NCI-H82 (cell line): ENCODE measurements around the gene ANKIB1.
"Not testable (repeated sequence)": the region's sequence is repeated elsewhere in the genome, so short reads cannot be mapped to it uniquely, and the experiment has no call there.

Source experiments
- DNase-seq: peaks from one replicate; lab custom pipeline; 2025; lab: John Stamatoyannopoulos, UW

The ANKIB1 gene, protein sequence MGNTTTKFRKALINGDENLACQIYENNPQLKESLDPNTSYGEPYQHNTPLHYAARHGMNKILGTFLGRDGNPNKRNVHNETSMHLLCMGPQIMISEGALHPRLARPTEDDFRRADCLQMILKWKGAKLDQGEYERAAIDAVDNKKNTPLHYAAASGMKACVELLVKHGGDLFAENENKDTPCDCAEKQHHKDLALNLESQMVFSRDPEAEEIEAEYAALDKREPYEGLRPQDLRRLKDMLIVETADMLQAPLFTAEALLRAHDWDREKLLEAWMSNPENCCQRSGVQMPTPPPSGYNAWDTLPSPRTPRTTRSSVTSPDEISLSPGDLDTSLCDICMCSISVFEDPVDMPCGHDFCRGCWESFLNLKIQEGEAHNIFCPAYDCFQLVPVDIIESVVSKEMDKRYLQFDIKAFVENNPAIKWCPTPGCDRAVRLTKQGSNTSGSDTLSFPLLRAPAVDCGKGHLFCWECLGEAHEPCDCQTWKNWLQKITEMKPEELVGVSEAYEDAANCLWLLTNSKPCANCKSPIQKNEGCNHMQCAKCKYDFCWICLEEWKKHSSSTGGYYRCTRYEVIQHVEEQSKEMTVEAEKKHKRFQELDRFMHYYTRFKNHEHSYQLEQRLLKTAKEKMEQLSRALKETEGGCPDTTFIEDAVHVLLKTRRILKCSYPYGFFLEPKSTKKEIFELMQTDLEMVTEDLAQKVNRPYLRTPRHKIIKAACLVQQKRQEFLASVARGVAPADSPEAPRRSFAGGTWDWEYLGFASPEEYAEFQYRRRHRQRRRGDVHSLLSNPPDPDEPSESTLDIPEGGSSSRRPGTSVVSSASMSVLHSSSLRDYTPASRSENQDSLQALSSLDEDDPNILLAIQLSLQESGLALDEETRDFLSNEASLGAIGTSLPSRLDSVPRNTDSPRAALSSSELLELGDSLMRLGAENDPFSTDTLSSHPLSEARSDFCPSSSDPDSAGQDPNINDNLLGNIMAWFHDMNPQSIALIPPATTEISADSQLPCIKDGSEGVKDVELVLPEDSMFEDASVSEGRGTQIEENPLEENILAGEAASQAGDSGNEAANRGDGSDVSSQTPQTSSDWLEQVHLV

DNA sequence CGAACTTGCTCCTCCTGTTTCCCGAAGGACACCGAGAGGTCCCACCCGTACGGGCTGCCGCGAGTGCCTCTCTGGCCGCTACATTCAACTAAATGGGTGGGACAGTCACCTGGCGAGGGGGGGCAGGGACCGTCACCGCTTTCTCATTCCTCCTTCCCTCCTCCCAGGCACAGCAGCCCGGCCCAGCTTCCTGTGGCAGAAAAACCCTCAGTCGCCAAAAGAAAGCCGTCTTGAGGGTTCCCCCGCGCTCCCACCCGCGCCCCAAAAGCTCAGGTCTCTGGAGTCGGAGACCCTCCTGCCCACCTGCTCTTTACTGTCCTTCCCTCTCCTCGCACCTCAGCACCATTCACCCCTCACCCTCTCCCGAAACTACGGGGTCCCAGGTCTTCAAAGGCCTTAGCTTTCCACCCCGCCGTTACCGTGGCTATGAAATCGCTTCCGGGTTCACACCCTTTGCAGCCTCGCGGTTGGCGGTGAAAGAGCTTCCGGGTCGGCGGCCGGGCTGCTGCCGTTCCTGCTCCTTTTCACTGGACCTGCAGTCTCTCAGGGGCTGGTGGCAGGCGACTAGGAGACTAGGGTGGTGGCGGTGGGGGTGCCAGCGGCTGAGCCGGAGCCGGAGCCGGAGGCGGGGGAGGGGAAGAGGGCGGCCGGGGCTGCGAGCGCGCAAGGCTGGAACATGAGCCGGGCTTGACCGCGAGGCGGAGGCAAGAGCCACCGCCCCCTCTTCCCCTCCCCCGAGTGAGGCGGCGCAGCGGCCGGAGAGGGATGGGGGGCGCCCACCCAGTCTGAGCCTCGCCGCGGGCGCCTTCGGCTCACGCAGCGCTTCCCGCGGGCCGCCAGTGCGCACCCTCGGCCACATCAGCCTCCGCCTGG lies at the start of gene ANKIB1, which contains the start of gene KRIT1:
TSS of gene ANKIB1 (plus strand) at position 488 of the 873 bp plus-strand sequence. CDS start 49,005 bp downstream, outside the sequence.
TSS of gene KRIT1 (minus strand) at position 428 of the 873 bp plus-strand sequence. CDS start 3,779 bp downstream, outside the sequence.
- DNase-seq: peak; percentile 94

DNA sequence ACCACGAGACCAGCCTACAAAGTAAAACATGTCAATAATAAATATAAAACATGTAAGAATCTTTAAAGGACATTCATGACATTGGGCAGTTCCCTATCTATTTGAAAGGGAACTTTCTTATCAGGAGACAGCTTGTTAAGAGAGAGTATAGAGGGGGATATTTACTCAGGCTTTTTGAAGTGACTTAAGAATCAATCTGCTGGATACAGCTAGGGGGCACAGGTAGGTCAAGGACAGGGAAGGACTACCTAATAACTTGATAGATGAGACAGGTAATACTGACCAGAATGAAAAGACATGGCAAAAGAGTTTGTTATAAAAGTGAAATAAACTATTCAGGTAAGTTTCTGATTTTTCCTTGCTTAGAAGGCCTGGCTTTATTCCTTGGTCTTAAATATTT lies 45.0 kb upstream of the ANKIB1 start:
- no peak for DNase-seq

DNA sequence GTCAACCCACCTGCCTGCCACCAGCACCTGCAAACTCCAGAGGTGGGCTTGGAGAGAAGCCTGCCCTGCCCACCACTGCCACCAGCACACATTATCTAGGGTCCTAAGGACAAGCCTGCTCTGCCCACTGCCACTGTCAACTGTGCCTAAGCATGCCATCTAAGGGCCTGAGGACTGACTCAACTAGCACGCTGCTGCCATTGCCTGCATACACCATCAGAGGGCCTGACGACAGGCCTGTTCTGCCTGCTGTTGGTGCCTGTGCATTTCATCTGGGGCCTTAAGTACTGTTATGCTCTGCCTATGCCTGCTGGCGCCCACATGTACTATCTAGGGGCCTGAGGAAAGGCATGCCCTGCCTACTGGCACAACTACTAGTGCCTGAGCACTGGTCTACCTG lies 39.8 kb upstream of the ANKIB1 start:
- DNase-seq: no peak

DNA sequence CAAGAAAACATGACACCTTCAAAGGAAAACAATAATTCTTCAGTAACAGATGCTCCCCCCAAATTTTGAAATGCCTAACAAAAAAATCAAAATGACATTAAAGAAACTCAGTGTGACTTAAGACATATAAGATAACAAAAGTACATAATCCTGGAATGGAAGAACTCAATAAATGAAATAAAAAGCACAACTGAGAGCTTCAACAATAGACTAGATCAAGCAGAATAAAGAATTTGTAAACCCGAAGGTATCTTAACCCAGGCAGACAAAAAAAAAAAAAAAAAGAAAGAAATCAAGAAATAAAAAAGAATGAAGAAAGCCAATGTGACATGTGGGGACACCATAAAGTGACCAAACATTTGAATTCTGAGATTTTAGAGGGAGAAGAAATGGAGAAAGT lies 39.1 kb upstream of the ANKIB1 start:
- no peak for DNase-seq

DNA sequence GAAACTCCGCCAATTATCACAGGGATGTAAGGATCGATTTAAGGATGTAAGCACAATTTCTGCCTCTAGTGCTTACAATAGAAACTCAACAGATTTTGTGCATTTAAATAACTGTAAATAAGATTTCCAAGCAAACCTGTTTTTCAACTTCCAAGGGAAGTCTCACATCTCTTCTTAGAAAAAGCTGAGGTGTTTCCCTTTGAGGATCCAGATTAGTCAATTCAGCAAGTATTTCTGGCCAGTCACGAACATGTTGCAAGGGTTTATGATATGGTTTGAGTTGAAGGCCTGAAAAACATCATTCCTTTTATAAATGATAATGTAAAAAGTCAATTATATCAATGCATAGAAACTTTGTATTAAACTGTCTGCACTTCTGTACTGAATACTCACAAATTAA lies 24.0 kb upstream of the ANKIB1 start:
- no peak for DNase-seq

DNA sequence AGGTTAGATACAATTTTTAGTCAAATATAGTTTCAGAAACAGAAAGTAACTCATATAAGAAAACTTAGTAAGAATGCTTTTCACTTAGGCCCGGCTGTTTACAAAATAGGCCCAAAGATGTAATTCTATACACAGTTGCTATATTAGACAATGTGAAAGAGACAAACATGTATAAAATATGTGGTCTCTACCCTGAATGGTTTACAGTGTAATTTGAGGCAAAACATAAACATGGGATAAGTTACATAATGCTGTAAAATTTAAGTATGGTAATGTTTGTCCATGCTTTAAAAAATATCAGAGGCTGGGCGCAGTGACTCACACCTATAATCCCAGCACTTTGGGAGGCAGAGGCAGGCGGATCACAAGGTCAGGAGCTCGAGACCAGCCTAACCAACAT lies 18.8 kb upstream of the ANKIB1 start:
- no peak for DNase-seq

DNA sequence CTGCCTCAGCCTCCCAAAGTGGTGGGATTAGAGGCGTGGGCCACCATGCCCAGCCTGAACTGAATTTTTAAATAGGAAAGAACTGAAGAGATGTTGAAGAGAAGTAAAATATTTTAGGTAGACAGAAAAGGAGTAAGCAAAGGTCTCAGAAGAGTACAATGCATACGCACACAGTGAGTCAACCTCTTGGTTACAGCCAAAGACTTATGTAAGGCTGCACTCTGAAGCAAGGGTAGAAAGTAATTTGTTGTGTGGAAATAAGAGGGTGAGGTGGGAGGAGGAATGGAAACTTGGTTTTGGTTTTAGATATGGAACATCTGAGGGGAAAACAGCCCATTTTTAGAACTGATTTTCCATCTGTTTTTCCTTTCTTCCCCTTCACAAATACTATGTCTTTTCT lies 17.7 kb upstream of the ANKIB1 start:
- DNase-seq: no peak

DNA sequence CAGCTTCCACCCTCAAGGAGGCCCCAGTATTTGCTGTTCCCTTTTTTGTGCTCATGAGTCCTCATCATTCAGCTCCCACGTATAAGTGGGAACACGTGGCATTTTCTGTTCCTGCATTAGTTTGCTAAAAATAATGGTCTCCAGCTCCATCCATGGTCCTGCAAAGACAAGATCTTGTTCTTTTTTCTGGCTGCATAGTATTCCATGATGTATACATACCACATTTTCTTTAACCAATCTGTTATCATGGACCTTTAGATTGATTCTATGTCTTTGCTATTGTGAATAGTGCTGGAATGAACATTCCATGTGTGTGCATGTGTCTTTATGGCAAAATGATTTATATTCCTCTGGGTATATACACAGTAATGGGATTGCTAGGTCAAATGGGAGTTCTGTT lies 17.0 kb upstream of the ANKIB1 start:
- DNase-seq: no peak

DNA sequence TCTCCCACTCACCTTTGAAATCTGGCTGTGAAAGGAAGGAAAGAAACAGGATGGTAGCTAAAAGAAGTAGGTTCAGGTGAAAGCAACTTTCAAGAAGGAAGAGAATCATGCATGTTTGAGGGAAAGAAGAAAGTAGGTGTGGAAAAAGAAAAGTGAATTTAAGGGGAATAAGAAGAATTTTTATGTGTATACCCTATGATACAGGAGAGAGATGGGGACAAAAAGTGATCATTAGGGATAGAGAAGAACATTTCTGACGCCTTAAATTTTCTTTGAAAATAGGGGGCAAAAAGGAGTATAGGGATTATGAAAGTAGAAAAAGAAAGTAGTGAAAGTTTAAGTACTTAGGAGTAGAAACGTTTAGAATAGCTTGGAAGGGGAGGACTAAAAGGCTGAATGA lies 15.2 kb upstream of the ANKIB1 start:
- no peak for DNase-seq

DNA sequence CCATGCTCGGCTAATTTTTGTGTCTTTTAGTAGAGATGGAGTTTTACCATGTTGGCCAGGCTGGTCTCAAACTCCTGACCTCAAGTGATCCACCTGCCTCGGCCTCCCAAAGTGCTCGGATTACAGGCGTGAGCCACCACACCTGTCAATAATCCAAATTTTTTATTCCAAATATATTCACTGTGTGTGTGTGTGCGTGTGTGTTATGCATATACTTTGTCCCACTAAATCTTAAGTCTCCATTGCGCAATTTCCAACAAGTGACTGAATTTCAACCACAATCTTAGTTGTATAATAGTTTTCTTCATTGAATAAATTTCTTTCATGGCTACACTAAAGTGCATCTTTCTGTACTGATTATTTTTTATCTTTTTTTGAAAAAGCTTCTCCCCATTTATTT lies 2.8 kb upstream of the ANKIB1 start:
- no peak for DNase-seq

DNA sequence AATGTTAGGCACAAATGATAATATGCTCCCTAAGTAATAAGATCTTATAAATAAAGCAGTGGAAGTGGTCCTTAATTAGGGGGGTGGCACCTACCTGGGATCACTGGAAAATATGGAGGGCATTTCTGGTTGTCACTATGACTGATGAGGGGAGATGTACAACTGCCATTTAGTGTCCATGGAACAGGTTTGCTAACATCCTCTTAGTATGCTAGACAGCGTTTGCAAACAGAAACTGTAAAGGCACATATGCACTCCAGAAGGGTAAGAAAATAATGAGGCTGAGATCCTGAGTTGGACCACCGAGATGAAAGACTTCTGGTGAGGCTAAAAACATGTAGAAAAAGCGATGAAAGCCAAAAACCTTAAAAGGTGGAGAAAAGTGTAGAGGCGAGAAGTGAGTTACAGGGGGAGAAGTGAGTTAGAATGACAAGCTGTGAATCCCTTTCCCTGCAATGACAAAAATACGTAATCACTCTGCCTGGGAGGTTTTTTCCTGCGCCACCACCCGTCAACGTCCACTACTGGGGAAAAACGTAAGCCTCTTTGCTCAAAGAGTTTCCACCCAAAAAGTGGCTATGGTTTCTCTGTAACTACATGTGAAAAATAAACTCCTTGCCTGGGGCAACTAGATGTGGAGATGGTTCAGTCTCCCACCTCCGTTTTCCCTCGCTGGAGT lies 827 bp upstream of the ANKIB1 start:
- no peak for DNase-seq

DNA sequence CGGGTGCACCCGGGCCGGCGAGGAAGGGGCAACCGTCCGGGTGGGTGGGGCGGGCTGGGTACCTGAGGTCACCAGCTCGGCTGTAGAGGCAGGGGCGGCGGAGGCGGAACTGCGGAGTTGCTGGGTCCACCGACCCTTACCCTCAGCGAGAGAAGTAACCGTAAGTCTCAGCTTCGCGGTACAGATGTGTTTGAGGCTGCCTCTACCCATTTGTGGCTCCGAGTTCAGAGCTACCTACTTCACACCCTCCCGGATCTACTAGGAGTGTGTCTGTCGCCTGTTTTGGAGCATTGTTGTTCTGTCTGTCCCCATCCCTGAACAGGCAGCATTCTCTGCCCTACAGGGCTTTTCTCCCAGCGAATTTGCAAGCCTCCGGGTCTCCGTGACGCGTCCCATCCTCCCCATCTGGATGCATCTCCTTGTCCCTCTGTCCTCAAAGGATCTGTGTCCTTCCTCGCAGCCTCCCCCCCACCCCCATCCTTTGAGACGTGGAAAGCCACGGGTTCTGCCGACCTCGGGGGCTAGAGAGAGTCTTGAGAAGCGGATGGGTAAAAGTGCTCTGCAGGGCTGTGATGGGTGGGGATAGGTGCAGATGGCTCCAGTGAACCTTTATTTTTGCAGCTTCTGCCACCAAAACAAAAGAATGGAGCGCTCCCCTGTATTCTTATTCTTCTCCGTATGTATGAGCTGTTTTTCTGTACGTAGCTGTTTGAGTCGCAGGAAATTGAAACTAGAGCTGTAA lies 757 bp downstream of the ANKIB1 start:
- peak; percentile 64 for DNase-seq

DNA sequence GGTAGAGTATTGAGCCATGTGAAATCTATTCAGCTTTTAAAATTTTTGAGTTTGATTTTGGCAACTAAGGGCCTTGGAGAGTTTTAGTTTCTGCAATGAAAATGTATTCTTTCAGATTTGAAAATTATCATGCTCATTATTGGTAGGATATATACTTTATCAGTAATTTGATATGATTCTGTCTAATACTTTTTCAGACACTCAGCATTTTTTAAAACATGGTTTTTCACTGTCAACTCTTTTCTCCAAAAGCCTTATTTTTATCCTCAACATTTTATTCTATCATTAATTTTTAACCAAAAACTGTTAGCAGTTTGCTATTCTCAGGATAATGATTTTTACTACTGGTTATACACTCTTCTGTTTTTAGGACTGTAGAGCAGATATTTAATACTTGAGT lies 4.8 kb downstream of the ANKIB1 start:
- no peak for DNase-seq

DNA sequence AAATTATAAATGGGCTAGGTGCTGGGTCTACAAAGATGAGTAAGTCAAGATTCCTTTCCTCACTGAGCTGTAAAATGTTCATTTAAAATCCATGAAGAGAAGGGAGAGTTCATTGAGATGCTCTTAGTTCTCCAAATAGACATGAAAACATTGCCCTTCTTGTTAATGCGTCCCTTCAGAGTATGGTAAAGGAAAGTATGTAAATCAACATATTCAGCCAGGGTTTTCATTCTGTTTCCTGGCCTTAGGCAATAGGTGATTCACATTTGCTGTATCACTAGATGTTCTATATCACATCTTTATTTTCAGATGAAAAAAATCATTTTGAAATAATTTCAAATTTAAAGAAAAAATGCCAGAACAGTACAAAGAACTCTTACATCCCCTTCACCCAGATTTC lies 5.4 kb downstream of the ANKIB1 start:
- no peak for DNase-seq

DNA sequence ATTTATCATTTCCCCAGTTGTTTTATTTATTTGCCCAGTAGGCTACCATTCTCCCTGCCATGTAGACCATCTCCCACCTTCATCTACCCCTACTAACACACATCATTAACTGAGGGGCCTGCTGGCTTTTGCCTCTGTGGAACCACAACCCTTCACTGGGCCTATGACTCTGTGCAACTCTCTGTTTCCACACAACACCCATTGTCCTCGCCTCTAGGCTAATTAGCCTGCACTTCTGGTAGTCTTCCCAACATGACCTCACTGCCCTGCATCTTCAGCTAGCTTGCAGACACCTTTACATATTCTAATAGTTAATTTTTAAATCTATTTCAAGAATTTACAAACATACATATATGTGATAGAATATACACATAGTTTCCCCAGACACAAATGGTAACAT lies 7.5 kb downstream of the ANKIB1 start:
- no peak for DNase-seq

DNA sequence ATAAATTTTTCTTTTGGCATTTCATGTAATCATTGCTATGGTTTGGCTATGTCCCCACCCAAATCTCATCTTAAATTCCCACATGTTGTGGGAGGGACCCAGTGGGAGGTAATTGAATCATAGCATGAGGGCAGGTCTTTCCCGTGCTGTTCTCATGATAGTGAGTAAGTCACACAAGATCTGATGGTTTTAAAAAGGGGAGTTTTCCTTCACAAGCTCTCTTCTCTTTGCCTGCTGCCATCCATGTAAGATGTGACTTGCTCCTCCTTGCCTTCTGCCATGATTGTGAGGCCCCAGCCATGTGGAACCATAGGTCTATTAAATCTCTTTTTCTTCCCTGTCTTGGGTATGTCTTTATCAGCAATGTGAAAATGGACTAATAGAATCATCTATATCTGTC lies 9.0 kb downstream of the ANKIB1 start:
- DNase-seq: not testable (repeated sequence)

DNA sequence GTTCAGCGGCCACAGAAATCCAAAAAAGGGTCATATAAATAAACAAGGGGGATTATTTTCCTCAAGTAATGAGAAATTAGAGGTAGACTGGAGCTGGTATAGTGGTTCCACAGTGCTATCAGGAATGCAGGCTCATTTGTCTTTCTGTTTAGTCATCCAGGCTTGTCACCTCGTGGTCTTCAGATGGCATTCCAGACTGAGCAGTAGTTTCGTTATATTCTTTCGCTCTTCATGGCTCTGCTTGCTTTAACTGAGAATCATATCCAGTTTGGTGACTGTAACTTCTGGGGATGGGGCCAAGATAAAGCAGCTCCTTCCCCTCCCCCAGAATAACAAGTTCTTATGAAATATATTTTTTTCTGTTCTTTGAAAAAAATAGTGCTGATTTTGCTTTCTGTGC lies 9.5 kb downstream of the ANKIB1 start:
- DNase-seq: no peak

DNA sequence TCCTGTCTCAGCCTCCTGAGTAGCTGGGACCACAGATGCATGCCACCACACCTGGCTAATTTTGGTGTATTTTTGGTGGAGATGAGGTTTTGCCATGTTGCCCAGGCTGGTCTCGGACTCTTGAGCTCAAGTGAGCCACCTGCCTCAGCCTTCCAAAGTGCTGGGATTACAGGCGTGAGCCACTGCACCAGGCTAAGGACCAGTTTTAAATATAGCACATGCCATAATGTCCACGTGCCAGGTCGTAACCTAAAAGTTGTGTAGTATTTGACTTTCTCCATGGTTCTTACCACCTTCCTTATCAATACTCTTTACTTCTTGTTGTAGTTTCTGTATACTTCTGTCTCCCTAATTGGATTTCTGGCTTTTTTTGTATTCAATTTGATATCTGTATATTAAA lies 13.3 kb downstream of the ANKIB1 start:
- no peak for DNase-seq

DNA sequence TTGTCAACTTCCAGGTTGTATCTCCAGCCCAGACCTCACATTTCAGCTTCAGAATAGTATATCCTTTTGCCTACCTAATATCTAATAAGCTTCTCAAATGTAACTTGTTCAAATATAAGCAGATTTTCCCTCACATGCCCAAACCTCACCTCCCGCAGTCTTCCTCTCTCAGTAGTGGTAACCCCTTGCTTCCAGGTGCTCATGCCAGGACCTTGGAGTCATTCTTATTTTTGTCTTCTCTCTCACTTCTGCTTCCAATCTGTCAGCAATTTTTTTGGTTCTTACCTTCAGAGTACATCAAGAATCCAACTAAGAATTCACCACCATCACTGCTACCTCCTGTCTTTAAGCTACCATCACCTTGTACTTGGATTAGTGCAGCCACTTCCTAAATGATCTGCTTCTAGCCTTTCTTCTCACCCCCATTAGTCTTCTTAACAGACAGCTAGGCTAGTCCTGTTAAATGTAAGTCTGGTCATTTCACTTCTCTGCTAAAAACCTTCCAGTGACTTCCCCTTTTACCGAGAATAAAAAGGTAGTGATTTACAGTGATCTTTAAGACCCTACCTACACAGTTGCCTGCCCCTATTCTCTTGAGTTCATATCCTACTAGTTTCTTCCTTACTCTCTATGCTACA lies 14.0 kb downstream of the ANKIB1 start:
- DNase-seq: no peak

DNA sequence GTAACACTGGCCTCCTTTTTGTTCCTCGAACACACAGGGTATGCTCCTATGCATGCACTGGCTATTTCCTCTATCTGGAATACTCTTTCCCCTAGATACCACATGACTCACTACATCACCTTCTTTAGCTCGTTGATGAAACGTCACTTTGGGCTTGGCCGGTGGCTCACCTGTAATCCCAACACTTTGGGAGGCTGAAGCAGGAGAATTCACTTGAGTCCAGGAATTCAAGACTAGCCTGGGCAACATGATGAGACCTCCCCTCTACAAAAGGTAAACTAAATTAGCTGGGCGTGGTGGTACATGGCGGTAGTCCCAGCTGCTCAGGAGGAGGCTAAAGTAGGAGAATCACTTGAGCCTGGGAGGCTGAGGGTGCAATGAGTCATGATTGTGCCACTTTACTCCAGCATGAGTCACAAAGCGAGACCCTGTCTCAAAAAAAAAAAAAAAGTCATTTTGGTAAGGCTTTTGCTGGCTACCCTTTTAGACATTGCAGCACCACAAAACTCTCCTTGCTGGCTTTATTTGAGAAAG lies 14.5 kb downstream of the ANKIB1 start:
- DNase-seq: no peak
